Measurements from ENCODE around the gene MAGOH. TPM values are rescaled to one million over a fixed set of nuclear protein-coding genes. Genes with fewer than 3 reads are reported as not detected.

MAGOH gene
- total RNA-seq, 1 donor from 2014 or later: 27.2 TPM

DNA sequence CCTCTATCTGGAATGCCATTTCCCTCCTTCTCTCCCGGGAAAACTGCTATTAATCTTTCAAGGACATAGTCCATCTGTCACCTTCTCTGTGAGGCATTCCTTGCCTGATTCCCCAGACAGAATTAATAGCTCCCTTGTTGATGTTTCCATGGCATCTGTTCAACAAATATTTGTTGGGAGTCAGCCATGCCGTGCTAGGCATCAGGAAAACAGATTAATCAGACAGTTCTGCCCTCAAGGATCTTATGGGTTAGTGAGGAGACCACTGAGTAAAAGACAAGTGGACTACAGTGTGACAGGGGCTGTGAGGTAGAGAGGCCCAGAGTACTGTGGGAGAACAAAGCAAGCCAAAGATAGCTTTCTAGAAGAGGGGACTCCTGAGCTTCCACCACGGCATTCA is 11.4 kb upstream of the MAGOH start:
- no peak overlapping the region for H3K4me3 Mint-ChIP-seq (ENCODE audit: unreplicated experiment)
- no peaks in the 10 kb centered on the region for H3K27me3 Mint-ChIP-seq (ENCODE audit: low read depth)
- H3K36me3 Mint-ChIP-seq (ENCODE audit: low read depth): no peaks in the 10 kb centered on the region
- no peak overlapping the region for H3K27ac Mint-ChIP-seq (ENCODE audit: unreplicated experiment)
- H3K9me3 Mint-ChIP-seq (ENCODE audit: low read depth): no peaks in the 10 kb centered on the region
- H3K4me1 Mint-ChIP-seq (ENCODE audit: low read depth): peaks cover 3% of the 10 kb centered on the region
- TF ChIP-seq, protein P1, sequence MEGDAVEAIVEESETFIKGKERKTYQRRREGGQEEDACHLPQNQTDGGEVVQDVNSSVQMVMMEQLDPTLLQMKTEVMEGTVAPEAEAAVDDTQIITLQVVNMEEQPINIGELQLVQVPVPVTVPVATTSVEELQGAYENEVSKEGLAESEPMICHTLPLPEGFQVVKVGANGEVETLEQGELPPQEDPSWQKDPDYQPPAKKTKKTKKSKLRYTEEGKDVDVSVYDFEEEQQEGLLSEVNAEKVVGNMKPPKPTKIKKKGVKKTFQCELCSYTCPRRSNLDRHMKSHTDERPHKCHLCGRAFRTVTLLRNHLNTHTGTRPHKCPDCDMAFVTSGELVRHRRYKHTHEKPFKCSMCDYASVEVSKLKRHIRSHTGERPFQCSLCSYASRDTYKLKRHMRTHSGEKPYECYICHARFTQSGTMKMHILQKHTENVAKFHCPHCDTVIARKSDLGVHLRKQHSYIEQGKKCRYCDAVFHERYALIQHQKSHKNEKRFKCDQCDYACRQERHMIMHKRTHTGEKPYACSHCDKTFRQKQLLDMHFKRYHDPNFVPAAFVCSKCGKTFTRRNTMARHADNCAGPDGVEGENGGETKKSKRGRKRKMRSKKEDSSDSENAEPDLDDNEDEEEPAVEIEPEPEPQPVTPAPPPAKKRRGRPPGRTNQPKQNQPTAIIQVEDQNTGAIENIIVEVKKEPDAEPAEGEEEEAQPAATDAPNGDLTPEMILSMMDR (IDR thresholded peaks at IDR 0.05): no peak
- DNase-seq (ENCODE audit: low spot score): no peak

DNA sequence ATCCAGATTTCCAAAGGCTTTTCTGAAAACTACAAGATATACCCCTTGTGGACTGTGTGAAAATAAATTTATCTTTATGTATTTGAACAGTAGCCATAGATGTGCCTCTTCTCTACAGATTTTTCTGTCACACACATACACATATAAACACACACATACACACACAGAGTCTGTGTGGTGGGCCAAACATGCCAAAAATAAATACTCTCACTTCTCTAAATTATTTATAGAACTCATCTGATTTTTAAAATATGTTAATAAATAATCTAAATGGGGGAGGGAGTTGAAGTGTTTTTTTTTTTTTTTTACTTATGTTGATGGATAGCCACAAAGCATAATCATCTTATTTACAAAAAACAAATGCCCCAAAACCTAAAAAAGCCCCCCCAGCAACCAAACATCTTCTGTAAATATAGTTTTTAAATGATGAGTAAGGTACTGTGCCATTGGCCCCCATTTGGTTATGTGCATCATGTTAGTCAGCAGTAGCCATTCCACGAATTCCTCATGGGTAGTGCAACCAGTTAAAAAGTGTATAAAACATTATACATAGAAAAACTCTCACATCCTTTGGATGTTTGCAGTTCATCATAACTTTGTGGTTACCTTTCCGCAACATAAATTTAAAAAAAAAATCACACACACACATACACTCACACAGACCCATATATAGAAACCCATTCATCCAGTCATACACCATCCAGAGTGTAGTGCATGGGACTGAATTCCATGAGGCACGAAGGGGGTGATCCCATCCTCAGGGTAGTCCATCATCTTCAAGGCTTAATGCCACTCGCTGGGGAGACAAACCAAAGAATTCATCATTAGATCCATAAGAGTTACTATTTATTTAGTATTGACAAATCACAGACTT is 8.2 kb upstream of the MAGOH start:
- TF ChIP-seq, protein P1 (IDR thresholded peaks at IDR 0.05): no peak
- Mint-ChIP-seq H3K27ac (ENCODE audit: unreplicated experiment) (no peak overlapping the region), H3K27me3 (ENCODE audit: low read depth) (no peaks in the 10 kb centered on the region), H3K4me3 (ENCODE audit: unreplicated experiment) (no peak overlapping the region), H3K4me1 (ENCODE audit: low read depth) (peaks cover 3% of the 10 kb centered on the region), H3K36me3 (ENCODE audit: low read depth) (no peaks in the 10 kb centered on the region), H3K9me3 (ENCODE audit: low read depth) (no peaks in the 10 kb centered on the region)
- DNase-seq (ENCODE audit: low spot score): no peak

GRCh38 chr1:53244141-53244540 is 5.8 kb upstream of the MAGOH start:
- H3K4me3 Mint-ChIP-seq (ENCODE audit: unreplicated experiment): no peak overlapping the region
- no peaks in the 10 kb centered on the region for H3K36me3 Mint-ChIP-seq (ENCODE audit: low read depth)
- H3K27ac Mint-ChIP-seq (ENCODE audit: unreplicated experiment): no peak overlapping the region
- TF ChIP-seq, protein P1 (IDR thresholded peaks at IDR 0.05): no peak
- no peak for DNase-seq (ENCODE audit: low spot score)
- H3K4me1 Mint-ChIP-seq (ENCODE audit: low read depth): peaks cover 4% of the 10 kb centered on the region
- H3K9me3 Mint-ChIP-seq (ENCODE audit: low read depth): no peaks in the 10 kb centered on the region
- H3K27me3 Mint-ChIP-seq (ENCODE audit: low read depth): no peaks in the 10 kb centered on the region

- DNase-seq (ENCODE audit: low spot score): no peak
- Mint-ChIP-seq H3K36me3 (ENCODE audit: low read depth) (no peaks in the 10 kb centered on the region), H3K9me3 (ENCODE audit: low read depth) (no peaks in the 10 kb centered on the region), H3K4me3 (ENCODE audit: unreplicated experiment) (no peak overlapping the region), H3K27me3 (ENCODE audit: low read depth) (no peaks in the 10 kb centered on the region), H3K4me1 (ENCODE audit: low read depth) (peaks cover 19% of the 10 kb centered on the region), H3K27ac (ENCODE audit: unreplicated experiment) (no peak overlapping the region)
- TF ChIP-seq, protein P1 (IDR thresholded peaks at IDR 0.05): no peak
These were observed 4.1 kb upstream of the MAGOH start for GRCh38 chr1:53242381-53242780.

GRCh38 chr1:53241828-53242227 is 3.5 kb upstream of the MAGOH start:
- no peaks in the 10 kb centered on the region for H3K9me3 Mint-ChIP-seq (ENCODE audit: low read depth)
- DNase-seq (ENCODE audit: low spot score): no peak
- no peak overlapping the region for H3K27ac Mint-ChIP-seq (ENCODE audit: unreplicated experiment)
- no peaks in the 10 kb centered on the region for H3K27me3 Mint-ChIP-seq (ENCODE audit: low read depth)
- TF ChIP-seq, protein P1 (IDR thresholded peaks at IDR 0.05): no peak
- H3K4me1 Mint-ChIP-seq (ENCODE audit: low read depth): peaks cover 22% of the 10 kb centered on the region
- H3K4me3 Mint-ChIP-seq (ENCODE audit: unreplicated experiment): no peak overlapping the region
- H3K36me3 Mint-ChIP-seq (ENCODE audit: low read depth): no peaks in the 10 kb centered on the region
